Parathyroid adenoma (tissue), 2 donors: Measurements from ENCODE around the gene SIPA1L3.

ENCODE experiments used
- H2AFZ ChIP-seq: fragments of 300-600 bp; sonication (generic); one replicate; pipeline ENCODE4 v1.7.0; 2017; ENCODE audit warnings: antibody characterized with exemption, mild to moderate bottlenecking
- H3K27ac ChIP-seq: fragments of 300-600 bp; sonication (generic); one replicate; pipeline ENCODE4 v1.7.0; 2017
- H3K27me3 ChIP-seq: fragments of 300-600 bp; sonication (generic); one replicate; pipeline ENCODE4 v1.7.0; 2017; ENCODE audit warnings: low read length; ENCODE audit not compliant: control insufficient read depth, insufficient read depth
- H3K36me3 ChIP-seq: fragments of 300-600 bp; sonication (generic); one replicate; pipeline ENCODE4 v1.7.0; 2017; ENCODE audit warnings: low read length; ENCODE audit not compliant: control insufficient read depth, insufficient read depth
- H3K4me1 ChIP-seq: fragments of 300-600 bp; sonication (generic); one replicate; pipeline ENCODE4 v1.7.0; 2017; ENCODE audit warnings: control low read depth
- H3K4me2 ChIP-seq: fragments of 300-600 bp; sonication (generic); one replicate; pipeline ENCODE4 v1.7.0; 2017; ENCODE audit warnings: low read length
- H3K4me3 ChIP-seq: fragments of 300-600 bp; sonication (generic); one replicate; pipeline ENCODE4 v1.7.0; 2017; ENCODE audit warnings: low read depth, low read length
- H3K79me2 ChIP-seq: fragments of 300-600 bp; sonication (generic); one replicate; pipeline ENCODE4 v1.7.0; 2017; ENCODE audit warnings: control low read depth
- H3K9ac ChIP-seq: fragments of 300-600 bp; sonication (generic); one replicate; pipeline ENCODE4 v1.7.0; 2017; ENCODE audit warnings: mild to moderate bottlenecking
- H3K9me3 ChIP-seq: fragments of 300-600 bp; sonication (generic); one replicate; pipeline ENCODE4 v1.7.0; 2017; ENCODE audit warnings: low read length; ENCODE audit not compliant: control insufficient read depth
- TF ChIP-seq, protein P1 (sequence below): fragments of 300-600 bp; sonication (generic); IDR thresholded peaks from one replicate; pipeline ENCODE4 v1.7.0; 2017; ENCODE audit warnings: antibody characterized with exemption, mild to moderate bottlenecking
- donor health status: primary hyperparathyroidism.

The SIPA1L3 gene

DNA sequence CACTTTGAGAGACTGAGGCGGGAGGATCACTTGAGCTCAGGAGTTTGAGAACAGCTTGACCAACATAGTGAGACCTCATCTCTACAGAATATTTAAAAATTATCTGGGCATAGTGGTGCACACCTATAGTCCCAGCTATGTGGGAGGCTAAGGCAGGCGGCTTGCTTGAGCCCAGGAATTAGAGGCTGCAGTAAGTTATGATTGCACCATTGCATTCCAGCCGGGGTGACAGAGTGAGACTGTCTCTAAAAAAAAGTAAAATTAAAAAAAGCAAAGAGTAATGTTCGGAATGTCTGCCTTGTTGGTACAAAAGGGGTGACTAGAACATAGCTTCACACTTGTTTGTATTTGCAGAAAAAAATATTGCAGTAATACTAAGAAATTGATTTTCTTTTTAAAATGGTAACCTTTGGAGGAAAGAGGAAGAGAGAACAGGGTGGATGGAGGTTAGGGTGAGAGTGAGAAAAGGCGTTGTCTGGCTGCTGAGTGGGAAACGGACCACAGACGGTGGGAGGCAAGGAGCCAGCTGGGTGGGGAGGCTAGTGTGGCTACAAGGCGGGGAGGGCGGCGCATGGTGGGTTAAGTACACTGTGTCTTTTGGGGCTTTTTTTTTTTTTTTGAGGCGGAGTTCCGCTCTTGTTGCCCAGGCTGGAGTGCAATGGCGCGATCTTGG lies 339.0 kb downstream of the SIPA1L3 start:
- Histone ChIP-seq H3K36me3 (no peaks in the 10 kb centered on the region), H2AFZ (no peak overlapping the region), H3K79me2 (no peaks in the 10 kb centered on the region), H3K4me1 (peaks cover 4% of the 10 kb centered on the region), H3K27ac (no peak overlapping the region), H3K4me3 (no peak overlapping the region), H3K4me2 (no peak overlapping the region), H3K27me3 (no peaks in the 10 kb centered on the region), H3K9ac (no peak overlapping the region), H3K9me3 (no peaks in the 10 kb centered on the region)
- TF ChIP-seq, protein P1, sequence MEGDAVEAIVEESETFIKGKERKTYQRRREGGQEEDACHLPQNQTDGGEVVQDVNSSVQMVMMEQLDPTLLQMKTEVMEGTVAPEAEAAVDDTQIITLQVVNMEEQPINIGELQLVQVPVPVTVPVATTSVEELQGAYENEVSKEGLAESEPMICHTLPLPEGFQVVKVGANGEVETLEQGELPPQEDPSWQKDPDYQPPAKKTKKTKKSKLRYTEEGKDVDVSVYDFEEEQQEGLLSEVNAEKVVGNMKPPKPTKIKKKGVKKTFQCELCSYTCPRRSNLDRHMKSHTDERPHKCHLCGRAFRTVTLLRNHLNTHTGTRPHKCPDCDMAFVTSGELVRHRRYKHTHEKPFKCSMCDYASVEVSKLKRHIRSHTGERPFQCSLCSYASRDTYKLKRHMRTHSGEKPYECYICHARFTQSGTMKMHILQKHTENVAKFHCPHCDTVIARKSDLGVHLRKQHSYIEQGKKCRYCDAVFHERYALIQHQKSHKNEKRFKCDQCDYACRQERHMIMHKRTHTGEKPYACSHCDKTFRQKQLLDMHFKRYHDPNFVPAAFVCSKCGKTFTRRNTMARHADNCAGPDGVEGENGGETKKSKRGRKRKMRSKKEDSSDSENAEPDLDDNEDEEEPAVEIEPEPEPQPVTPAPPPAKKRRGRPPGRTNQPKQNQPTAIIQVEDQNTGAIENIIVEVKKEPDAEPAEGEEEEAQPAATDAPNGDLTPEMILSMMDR, result no peak

DNA sequence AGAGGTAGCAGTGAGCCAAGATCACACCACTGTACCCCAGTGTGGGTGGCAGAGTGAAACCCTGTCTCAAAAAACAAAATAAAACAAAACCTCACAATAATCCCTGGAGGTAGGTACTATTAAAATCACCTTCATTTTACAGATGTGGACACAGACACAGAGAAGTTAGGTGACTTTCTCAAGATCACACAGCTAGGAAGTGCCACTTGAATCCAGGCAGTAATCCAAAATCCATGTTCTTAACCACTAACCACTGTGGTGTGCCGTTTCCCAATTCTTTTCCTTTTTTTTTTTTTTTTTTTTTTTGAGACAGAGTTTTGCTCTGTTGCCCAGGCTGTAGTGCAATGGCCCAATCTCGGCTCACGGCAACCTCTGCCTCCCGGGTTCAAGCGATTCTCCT lies 340.1 kb downstream of the SIPA1L3 start:
- Histone ChIP-seq H3K4me3 (no peak overlapping the region), H3K4me1 (peaks cover 9% of the 10 kb centered on the region), H3K4me2 (no peak overlapping the region), H3K36me3 (no peaks in the 10 kb centered on the region), H3K79me2 (no peaks in the 10 kb centered on the region), H2AFZ (no peak overlapping the region), H3K27ac (no peak overlapping the region), H3K9me3 (no peaks in the 10 kb centered on the region), H3K9ac (no peak overlapping the region), H3K27me3 (no peaks in the 10 kb centered on the region)
- TF ChIP-seq, protein P1, result no peak

DNA sequence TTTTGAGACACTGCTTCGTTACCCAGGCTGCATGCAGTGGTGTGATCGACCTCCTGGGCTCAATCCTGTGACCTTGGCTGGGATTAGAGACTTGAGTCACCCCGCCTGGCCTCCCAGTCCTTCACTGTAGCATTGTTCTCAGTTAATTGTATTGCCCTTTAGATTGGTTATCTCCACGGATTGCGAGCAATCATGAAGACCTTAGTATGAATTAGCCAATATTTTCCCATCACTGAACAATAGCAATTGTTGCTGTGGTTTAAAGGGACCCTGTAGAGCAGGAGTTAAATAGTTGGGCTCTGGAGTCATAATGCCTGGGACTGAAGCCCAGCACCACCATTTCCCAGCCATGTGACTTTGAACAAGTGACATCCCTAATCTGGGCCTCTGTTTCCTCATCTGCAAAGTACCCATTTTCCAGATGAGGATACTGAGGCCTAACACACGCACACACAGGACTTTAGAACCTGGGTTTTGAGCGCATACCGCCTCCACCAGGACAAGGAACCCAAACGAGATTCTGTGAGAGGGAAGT lies 340.8 kb downstream of the SIPA1L3 start:
- TF ChIP-seq, protein P1, result no peak
- Histone ChIP-seq H3K27ac (no peak overlapping the region), H3K79me2 (no peaks in the 10 kb centered on the region), H3K4me1 (peaks cover 9% of the 10 kb centered on the region), H3K9ac (no peak overlapping the region), H2AFZ (no peak overlapping the region), H3K27me3 (no peaks in the 10 kb centered on the region), H3K4me3 (no peak overlapping the region), H3K4me2 (no peak overlapping the region), H3K9me3 (no peaks in the 10 kb centered on the region), H3K36me3 (no peaks in the 10 kb centered on the region)

DNA sequence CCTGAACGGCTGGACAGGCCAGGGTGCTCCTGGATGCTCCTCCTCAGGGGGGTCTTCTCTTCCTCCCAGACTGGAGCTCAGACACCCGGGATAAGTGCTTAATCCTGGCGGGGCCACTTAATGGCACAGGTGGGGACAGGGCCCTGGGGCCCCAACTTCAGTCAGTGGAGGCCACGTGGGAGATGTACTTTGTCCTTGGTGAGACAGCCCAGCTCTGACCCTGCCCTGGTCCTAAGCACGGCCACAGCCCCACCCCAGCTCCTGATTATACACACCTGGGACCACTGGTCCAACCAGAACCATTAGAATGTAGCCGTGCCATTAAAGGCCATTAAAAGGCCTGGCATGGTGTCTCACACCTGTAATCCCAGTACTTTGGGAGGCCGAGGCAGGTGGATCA lies 341.4 kb downstream of the SIPA1L3 start:
- no peak overlapping the region for H3K27ac ChIP-seq
- no peaks in the 10 kb centered on the region for H3K36me3 ChIP-seq
- TF ChIP-seq, protein P1, result no peak
- H3K9ac ChIP-seq, result no peak overlapping the region
- H3K4me1 ChIP-seq, result peaks cover 9% of the 10 kb centered on the region
- no peaks in the 10 kb centered on the region for H3K27me3 ChIP-seq
- no peak overlapping the region for H2AFZ ChIP-seq
- H3K9me3 ChIP-seq, result no peaks in the 10 kb centered on the region
- H3K4me2 ChIP-seq, result no peak overlapping the region
- no peak overlapping the region for H3K4me3 ChIP-seq
- no peaks in the 10 kb centered on the region for H3K79me2 ChIP-seq

DNA sequence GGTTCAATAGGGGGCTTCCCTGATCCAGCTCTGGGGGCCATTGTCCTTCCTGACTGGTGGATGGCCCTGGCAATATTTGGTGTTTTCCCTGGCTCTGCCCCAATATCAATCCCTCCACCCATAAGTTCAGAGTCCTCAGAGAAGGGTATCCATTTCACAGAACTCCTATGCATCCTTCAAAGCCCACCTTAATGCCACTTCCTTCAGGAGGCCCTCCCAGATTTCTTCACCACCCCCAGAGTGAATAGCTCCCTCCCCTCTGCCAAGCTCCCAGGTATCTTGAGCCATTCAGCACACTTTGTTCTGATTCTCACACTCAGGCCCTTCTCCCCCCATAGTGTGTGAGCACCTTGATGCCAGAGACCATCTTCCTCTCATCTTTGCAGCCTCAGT lies 343.4 kb downstream of the SIPA1L3 start:
- no peak overlapping the region for H3K9ac ChIP-seq
- H3K27me3 ChIP-seq, result no peaks in the 10 kb centered on the region
- H3K27ac ChIP-seq, result no peak overlapping the region
- TF ChIP-seq, protein P1, result no peak
- peak overlapping the region; percentile 68 for H2AFZ ChIP-seq
- no peaks in the 10 kb centered on the region for H3K36me3 ChIP-seq
- no peaks in the 10 kb centered on the region for H3K79me2 ChIP-seq
- peaks cover 9% of the 10 kb centered on the region for H3K4me1 ChIP-seq
- H3K9me3 ChIP-seq, result no peaks in the 10 kb centered on the region
- no peak overlapping the region for H3K4me3 ChIP-seq
- H3K4me2 ChIP-seq, result no peak overlapping the region
